ENCODE results near the gene ULBP1.

GRCh38 chr6:149933461-149933860 lies 30.3 kb upstream of the ULBP1 start:
- no peak for TF ChIP-seq CTCF (IDR thresholded peaks at IDR 0.05)
- no peak for TF ChIP-seq POLR2AphosphoS5 (IDR thresholded peaks at IDR 0.05)

All from transverse colon (tissue), 4 donors.